ENCODE data around the gene KCND2.

The KCND2 gene

DNA sequence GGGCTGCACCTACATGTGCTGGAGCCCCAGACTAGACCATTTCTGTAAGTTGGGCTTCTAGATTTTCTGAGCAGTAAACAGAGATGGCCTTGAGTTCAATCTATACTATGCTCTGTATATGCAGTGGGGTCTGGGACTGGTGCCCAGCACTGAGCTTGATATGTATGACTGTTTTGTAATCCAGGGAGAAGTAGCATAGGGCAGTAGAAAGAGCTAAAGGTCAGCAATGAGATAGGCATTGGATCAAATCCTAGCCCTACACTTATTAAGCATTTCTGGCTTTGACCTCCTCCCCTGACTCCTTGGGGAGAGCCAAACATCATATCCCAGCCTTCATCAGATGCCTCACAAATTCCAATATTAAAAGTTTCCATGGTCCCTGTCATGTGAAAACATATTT lies 330.4 kb downstream of the KCND2 start:
- H3K27me3 ChIP-seq (ENCODE audit: insufficient read depth, low read length), result no peaks in the 10 kb centered on the region
- no peaks in the 10 kb centered on the region for H3K4me1 ChIP-seq (ENCODE audit: insufficient read depth, low read length)
- H3K9me3 ChIP-seq (ENCODE audit: insufficient read depth, low read depth, low read length), result no peaks in the 10 kb centered on the region
- H3K9ac ChIP-seq (ENCODE audit: low read depth, low read length), result no peak overlapping the region
- no peak overlapping the region for H3K27ac ChIP-seq (ENCODE audit: low read length)
- no peaks in the 10 kb centered on the region for H3K36me3 ChIP-seq (ENCODE audit: insufficient read depth, low read depth, low read length)
- H3K4me3 ChIP-seq (ENCODE audit: low read length), result no peak overlapping the region

GRCh38 chr7:120609136-120609753 lies 336.3 kb downstream of the KCND2 start:
- Histone ChIP-seq H3K4me1 (ENCODE audit: insufficient read depth, low read length) (no peaks in the 10 kb centered on the region), H3K27ac (ENCODE audit: low read length) (no peak overlapping the region), H3K36me3 (ENCODE audit: insufficient read depth, low read depth, low read length) (no peaks in the 10 kb centered on the region), H3K9ac (ENCODE audit: low read depth, low read length) (no peak overlapping the region), H3K4me3 (ENCODE audit: low read length) (no peak overlapping the region), H3K9me3 (ENCODE audit: insufficient read depth, low read depth, low read length) (no peaks in the 10 kb centered on the region), H3K27me3 (ENCODE audit: insufficient read depth, low read length) (no peaks in the 10 kb centered on the region)

DNA sequence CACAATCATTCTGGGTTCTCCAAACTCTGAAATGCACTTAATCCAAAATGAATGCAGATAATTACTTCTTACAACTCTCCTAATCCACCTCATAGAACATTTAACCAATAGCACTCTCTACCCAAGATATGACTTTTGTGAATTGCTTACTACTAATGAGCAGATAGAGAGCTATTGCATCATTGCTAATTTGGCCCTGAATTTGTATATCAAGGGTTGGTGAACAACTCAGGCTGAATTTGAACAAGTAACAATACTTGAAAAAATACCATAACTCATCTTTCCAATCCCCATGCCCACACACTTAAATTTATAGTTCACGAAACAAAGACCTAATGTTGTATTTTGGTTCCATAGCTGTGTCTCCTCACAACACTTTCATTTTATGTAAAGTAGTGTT lies 339.0 kb downstream of the KCND2 start:
- Histone ChIP-seq H3K4me1 (ENCODE audit: insufficient read depth, low read length) (no peaks in the 10 kb centered on the region), H3K27me3 (ENCODE audit: insufficient read depth, low read length) (no peaks in the 10 kb centered on the region), H3K9ac (ENCODE audit: low read depth, low read length) (no peak overlapping the region)

GRCh38 chr7:120615703-120616102 lies 342.7 kb downstream of the KCND2 start:
- Histone ChIP-seq H3K9me3 (ENCODE audit: insufficient read depth, low read depth, low read length) (no peaks in the 10 kb centered on the region), H3K36me3 (ENCODE audit: insufficient read depth, low read depth, low read length) (no peaks in the 10 kb centered on the region), H3K27me3 (ENCODE audit: insufficient read depth, low read length) (no peaks in the 10 kb centered on the region), H3K4me3 (ENCODE audit: low read length) (no peak overlapping the region), H3K27ac (ENCODE audit: low read length) (no peak overlapping the region), H3K9ac (ENCODE audit: low read depth, low read length) (no peak overlapping the region), H3K4me1 (ENCODE audit: insufficient read depth, low read length) (no peaks in the 10 kb centered on the region)

More for the DNA sequence above, 339.0 kb downstream of the KCND2 start:
- Histone ChIP-seq H3K36me3 (ENCODE audit: insufficient read depth, low read depth, low read length) (no peaks in the 10 kb centered on the region), H3K27ac (ENCODE audit: low read length) (no peak overlapping the region), H3K9me3 (ENCODE audit: insufficient read depth, low read depth, low read length) (no peaks in the 10 kb centered on the region), H3K4me3 (ENCODE audit: low read length) (no peak overlapping the region)

- Histone ChIP-seq H3K27ac (ENCODE audit: low read length) (no peak overlapping the region), H3K36me3 (ENCODE audit: insufficient read depth, low read depth, low read length) (no peaks in the 10 kb centered on the region), H3K9ac (ENCODE audit: low read depth, low read length) (no peak overlapping the region), H3K9me3 (ENCODE audit: insufficient read depth, low read depth, low read length) (no peaks in the 10 kb centered on the region), H3K27me3 (ENCODE audit: insufficient read depth, low read length) (no peaks in the 10 kb centered on the region), H3K4me1 (ENCODE audit: insufficient read depth, low read length) (no peaks in the 10 kb centered on the region), H3K4me3 (ENCODE audit: low read length) (no peak overlapping the region)
Measured at GRCh38 chr7:120617275-120617674, 344.3 kb downstream of the KCND2 start.

GRCh38 chr7:120628251-120628650 lies 355.3 kb downstream of the KCND2 start:
- H3K4me1 ChIP-seq (ENCODE audit: insufficient read depth, low read length), result no peaks in the 10 kb centered on the region
- no peak overlapping the region for H3K4me3 ChIP-seq (ENCODE audit: low read length)
- no peaks in the 10 kb centered on the region for H3K36me3 ChIP-seq (ENCODE audit: insufficient read depth, low read depth, low read length)
- no peak overlapping the region for H3K9ac ChIP-seq (ENCODE audit: low read depth, low read length)
- no peaks in the 10 kb centered on the region for H3K27me3 ChIP-seq (ENCODE audit: insufficient read depth, low read length)
- no peaks in the 10 kb centered on the region for H3K9me3 ChIP-seq (ENCODE audit: insufficient read depth, low read depth, low read length)
- no peak overlapping the region for H3K27ac ChIP-seq (ENCODE audit: low read length)

DNA sequence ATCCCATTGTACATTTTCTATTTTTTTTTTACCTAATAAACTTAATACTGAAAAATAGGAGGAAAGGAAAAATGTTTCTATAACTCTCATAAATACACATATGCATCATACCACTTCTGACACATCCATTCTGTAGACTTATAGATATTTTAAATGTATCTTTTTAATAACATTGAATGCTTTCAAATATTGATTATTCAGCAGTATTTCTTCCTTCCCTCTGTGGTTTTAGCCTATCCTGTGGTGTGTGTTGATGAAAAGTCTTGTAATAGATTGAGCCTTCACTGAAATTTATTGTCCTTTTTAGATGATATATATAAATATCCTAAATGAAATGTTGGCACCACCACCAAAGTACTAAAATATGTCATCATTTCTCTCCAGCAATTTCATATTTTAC lies 366.9 kb downstream of the KCND2 start:
- H3K9me3 ChIP-seq (ENCODE audit: insufficient read depth, low read depth, low read length), result no peaks in the 10 kb centered on the region
- H3K9ac ChIP-seq (ENCODE audit: low read depth, low read length), result no peak overlapping the region
- no peaks in the 10 kb centered on the region for H3K4me1 ChIP-seq (ENCODE audit: insufficient read depth, low read length)
- no peak overlapping the region for H3K27ac ChIP-seq (ENCODE audit: low read length)
- no peaks in the 10 kb centered on the region for H3K27me3 ChIP-seq (ENCODE audit: insufficient read depth, low read length)
- no peaks in the 10 kb centered on the region for H3K36me3 ChIP-seq (ENCODE audit: insufficient read depth, low read depth, low read length)
- H3K4me3 ChIP-seq (ENCODE audit: low read length), result no peak overlapping the region

DNA sequence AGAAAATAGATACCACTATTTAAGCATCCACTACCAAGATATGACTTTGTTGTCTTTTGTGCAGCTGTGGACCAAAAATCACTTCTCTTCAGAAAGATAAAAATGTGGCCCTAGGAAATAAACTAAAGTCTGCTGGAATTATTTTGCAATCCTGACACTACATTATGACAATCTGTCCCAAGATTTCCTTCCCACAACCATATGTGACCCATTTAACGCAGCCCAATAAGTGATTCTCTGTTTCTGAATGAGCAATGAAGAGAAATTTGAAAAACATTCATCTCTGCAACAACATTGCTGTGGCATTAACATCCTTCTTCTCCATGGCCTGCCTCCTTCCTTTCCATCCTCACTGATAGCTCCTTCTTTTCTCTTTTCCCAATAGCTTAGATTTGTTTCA lies 373.0 kb downstream of the KCND2 start:
- no peak overlapping the region for H3K4me3 ChIP-seq (ENCODE audit: low read length)
- H3K27me3 ChIP-seq (ENCODE audit: insufficient read depth, low read length), result no peaks in the 10 kb centered on the region
- no peak overlapping the region for H3K9ac ChIP-seq (ENCODE audit: low read depth, low read length)
- H3K9me3 ChIP-seq (ENCODE audit: insufficient read depth, low read depth, low read length), result peaks cover 4% of the 10 kb centered on the region; the same call in 1 of the 2 replicates
- no peak overlapping the region for H3K27ac ChIP-seq (ENCODE audit: low read length)
- H3K4me1 ChIP-seq (ENCODE audit: insufficient read depth, low read length), result no peaks in the 10 kb centered on the region
- no peaks in the 10 kb centered on the region for H3K36me3 ChIP-seq (ENCODE audit: insufficient read depth, low read depth, low read length)

DNA sequence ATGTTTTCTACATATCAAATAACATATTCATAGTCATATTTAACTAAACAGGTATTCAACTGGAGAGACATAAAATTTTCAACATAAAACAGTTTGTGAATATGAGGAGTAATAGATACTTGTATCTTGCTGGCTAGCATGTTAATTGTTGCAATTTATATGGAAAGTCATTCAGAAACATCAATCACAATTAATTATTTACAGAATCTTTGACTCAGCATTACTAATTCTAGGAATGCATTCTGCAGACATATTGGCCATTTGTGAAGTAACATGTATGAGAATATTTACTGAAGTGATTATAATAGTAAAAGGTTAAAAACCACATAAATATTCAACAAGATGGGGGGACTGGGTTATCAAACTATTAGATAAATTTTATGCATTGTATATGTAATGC lies 381.3 kb downstream of the KCND2 start:
- Histone ChIP-seq H3K27me3 (ENCODE audit: insufficient read depth, low read length) (no peaks in the 10 kb centered on the region), H3K27ac (ENCODE audit: low read length) (no peak overlapping the region), H3K9me3 (ENCODE audit: insufficient read depth, low read depth, low read length) (peaks cover 21% of the 10 kb centered on the region), H3K4me1 (ENCODE audit: insufficient read depth, low read length) (no peaks in the 10 kb centered on the region), H3K4me3 (ENCODE audit: low read length) (no peak overlapping the region), H3K9ac (ENCODE audit: low read depth, low read length) (no peak overlapping the region), H3K36me3 (ENCODE audit: insufficient read depth, low read depth, low read length) (no peaks in the 10 kb centered on the region)

DNA sequence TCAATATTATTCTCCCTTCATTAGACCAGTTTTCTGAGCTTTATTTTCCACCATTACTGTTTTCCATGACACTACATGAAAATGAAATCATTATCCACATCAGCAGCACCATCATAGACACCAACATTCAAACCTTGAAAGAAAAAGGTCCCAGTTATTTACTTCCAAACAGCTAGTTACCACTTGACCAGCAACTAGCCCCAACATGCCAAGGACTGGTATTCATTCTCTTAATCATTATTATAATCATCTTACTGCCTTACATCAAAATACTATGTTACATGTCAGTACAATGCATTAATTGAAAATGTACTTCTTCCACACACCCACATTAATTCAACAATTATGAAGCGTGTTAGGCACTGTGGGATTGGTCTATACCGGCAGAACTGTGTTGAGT lies 385.5 kb downstream of the KCND2 start:
- no peaks in the 10 kb centered on the region for H3K27me3 ChIP-seq (ENCODE audit: insufficient read depth, low read length)
- no peak overlapping the region for H3K9ac ChIP-seq (ENCODE audit: low read depth, low read length)
- no peaks in the 10 kb centered on the region for H3K9me3 ChIP-seq (ENCODE audit: insufficient read depth, low read depth, low read length)
- 0 out of 2 replicates have a peak, but pooled peaks cover 3% of the 10 kb centered on the region for H3K4me1 ChIP-seq (ENCODE audit: insufficient read depth, low read length)
- H3K4me3 ChIP-seq (ENCODE audit: low read length), result no peak overlapping the region
- no peak overlapping the region for H3K27ac ChIP-seq (ENCODE audit: low read length)
- H3K36me3 ChIP-seq (ENCODE audit: insufficient read depth, low read depth, low read length), result no peaks in the 10 kb centered on the region

DNA sequence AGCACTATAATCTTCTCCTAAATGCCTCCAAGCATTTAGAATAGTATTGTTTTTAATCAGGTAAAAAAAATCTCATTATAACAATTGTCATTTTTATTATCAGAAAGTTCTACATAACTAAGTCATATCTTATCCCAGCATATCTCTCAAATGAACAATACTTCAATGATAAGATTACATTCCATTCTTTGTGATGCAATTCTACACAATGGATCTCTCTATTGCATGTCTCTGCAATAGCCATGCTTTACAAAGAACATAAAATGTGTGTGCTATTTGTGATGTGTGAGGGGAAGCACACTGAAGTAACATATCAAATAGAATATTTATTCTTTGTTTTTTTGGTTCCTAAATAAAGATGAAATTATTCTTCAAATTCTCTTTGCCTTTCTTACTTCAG lies 389.3 kb downstream of the KCND2 start:
- H3K4me1 ChIP-seq (ENCODE audit: insufficient read depth, low read length), result 0 out of 2 replicates have a peak, but pooled peaks cover 3% of the 10 kb centered on the region

GRCh38 chr7:120665068-120665467 lies 392.1 kb downstream of the KCND2 start:
- H3K9me3 ChIP-seq (ENCODE audit: insufficient read depth, low read depth, low read length), result no peaks in the 10 kb centered on the region
- H3K27ac ChIP-seq (ENCODE audit: low read length), result no peak overlapping the region
- no peaks in the 10 kb centered on the region for H3K27me3 ChIP-seq (ENCODE audit: insufficient read depth, low read length)
- H3K9ac ChIP-seq (ENCODE audit: low read depth, low read length), result no peak overlapping the region
- H3K36me3 ChIP-seq (ENCODE audit: insufficient read depth, low read depth, low read length), result no peaks in the 10 kb centered on the region
- 0 out of 2 replicates have a peak, but pooled peaks cover 3% of the 10 kb centered on the region for H3K4me1 ChIP-seq (ENCODE audit: insufficient read depth, low read length)
- no peak overlapping the region for H3K4me3 ChIP-seq (ENCODE audit: low read length)

More for the DNA sequence above, 389.3 kb downstream of the KCND2 start:
- Histone ChIP-seq H3K36me3 (ENCODE audit: insufficient read depth, low read depth, low read length) (no peaks in the 10 kb centered on the region), H3K27ac (ENCODE audit: low read length) (no peak overlapping the region), H3K27me3 (ENCODE audit: insufficient read depth, low read length) (no peaks in the 10 kb centered on the region), H3K9ac (ENCODE audit: low read depth, low read length) (no peak overlapping the region), H3K9me3 (ENCODE audit: insufficient read depth, low read depth, low read length) (no peaks in the 10 kb centered on the region), H3K4me3 (ENCODE audit: low read length) (no peak overlapping the region)
